ENCODE data around the gene TMCC1. TPM values are rescaled to one million over a fixed set of nuclear protein-coding genes. Genes with fewer than 3 reads are reported as not detected.

Gene TMCC1
- total and polyA plus RNA-seq, 4 donors: 10.2 to 60.0 (median 11.0) TPM

- H3K9ac ChIP-seq (ENCODE audit: low read depth in 1 of 2, low read length in 2 of 2): no peak overlapping the region
- TF ChIP-seq EGR1 (IDR thresholded peaks at IDR 0.05; ENCODE audit: low read depth in 2 of 2) (no peak), TAF1 (conservative IDR thresholded peaks at IDR 0.05) (no peak), JUND (IDR thresholded peaks at IDR 0.05) (no peak), ZBTB33 (IDR thresholded peaks at IDR 0.05) (no peak), FOXA1 (IDR thresholded peaks at IDR 0.05) (no peak), RAD21 (IDR thresholded peaks at IDR 0.05) (no peak), NR2F2 (IDR thresholded peaks at IDR 0.05) (no peak), FOXA2 (IDR thresholded peaks at IDR 0.05) (no peak), MAX (IDR thresholded peaks at IDR 0.05) (no peak), YY1 (IDR thresholded peaks at IDR 0.05) (no peak), HNF4G (IDR thresholded peaks at IDR 0.05) (no peak), REST (IDR thresholded peaks at IDR 0.05) (no peak), GABPA (IDR thresholded peaks at IDR 0.05 in 1 of 2, conservative IDR thresholded peaks at IDR 0.05 in 1 of 2) (no peak), CTCF (IDR thresholded peaks at IDR 0.05; ENCODE audit: low read depth, low read length, missing input control) (no peak), HNF4A (conservative IDR thresholded peaks at IDR 0.05) (no peak), RXRA (IDR thresholded peaks at IDR 0.05) (no peak), SP1 (IDR thresholded peaks at IDR 0.05) (no peak)
- H3K4me3 ChIP-seq (ENCODE audit: low read depth in 1 of 3, low read length in 3 of 3): no peak overlapping the region
- H3K27me3 ChIP-seq (ENCODE audit: control insufficient read depth in 4 of 4, insufficient read depth in 4 of 4, low read length in 3 of 4): no peaks in the 10 kb centered on the region
- no peak for DNase-seq (ENCODE audit: low spot score)
- 86% methylated on average over 4 of the region's 4 CpGs for WGBS
- H3K9me3 ChIP-seq (ENCODE audit: control insufficient read depth in 4 of 4, low read length in 3 of 4): no peaks in the 10 kb centered on the region
- H3K4me1 ChIP-seq (ENCODE audit: control insufficient read depth in 4 of 4, insufficient read depth in 4 of 4, low read length in 3 of 4): peaks cover 3 to 18% (median 13%) of the 10 kb centered on the region in 4 donors
- peaks cover 0 to 2% (median 0%) of the 10 kb centered on the region in 4 donors for H3K36me3 ChIP-seq (ENCODE audit: control insufficient read depth in 4 of 4, insufficient read depth in 3 of 4, low read depth in 1 of 4, low read length in 3 of 4)
- peak overlapping the region; percentile 54 to 58 for H3K27ac ChIP-seq (ENCODE audit: low read depth in 1 of 2, low read length in 2 of 2)
Observed at GRCh38 chr3:129662191-129662608, 231.3 kb downstream of the TMCC1 start.

- TF ChIP-seq GABPA (IDR thresholded peaks at IDR 0.05 in 1 of 2, conservative IDR thresholded peaks at IDR 0.05 in 1 of 2): peak in 1 of 2 donors; percentile 24
- TF ChIP-seq CTCF (IDR thresholded peaks at IDR 0.05; ENCODE audit: low read depth, low read length, missing input control): no peak
- TF ChIP-seq ZBTB33 (IDR thresholded peaks at IDR 0.05): no peak
- peak; percentile 73 for TF ChIP-seq YY1 (IDR thresholded peaks at IDR 0.05)
- no peak for TF ChIP-seq JUND (IDR thresholded peaks at IDR 0.05)
- TF ChIP-seq HNF4A (conservative IDR thresholded peaks at IDR 0.05): no peak
- TF ChIP-seq RAD21 (IDR thresholded peaks at IDR 0.05): no peak
- Histone ChIP-seq H3K27me3 (ENCODE audit: control insufficient read depth in 4 of 4, insufficient read depth in 4 of 4, low read length in 3 of 4) (no peaks in the 10 kb centered on the region), H3K27ac (ENCODE audit: low read depth in 1 of 2, low read length in 2 of 2) (peak overlapping the region; percentile 54 to 58), H3K9ac (ENCODE audit: low read depth in 1 of 2, low read length in 2 of 2) (no peak overlapping the region), H3K4me3 (ENCODE audit: low read depth in 1 of 3, low read length in 3 of 3) (no peak overlapping the region), H3K4me1 (ENCODE audit: control insufficient read depth in 4 of 4, insufficient read depth in 4 of 4, low read length in 3 of 4) (peaks cover 5 to 23% (median 15%) of the 10 kb centered on the region in 4 donors), H3K9me3 (ENCODE audit: control insufficient read depth in 4 of 4, low read length in 3 of 4) (no peaks in the 10 kb centered on the region), H3K36me3 (ENCODE audit: control insufficient read depth in 4 of 4, insufficient read depth in 3 of 4, low read depth in 1 of 4, low read length in 3 of 4) (peaks cover 0 to 2% (median 0%) of the 10 kb centered on the region in 4 donors)
- 81% methylated on average over 1 of the region's 1 CpG for WGBS
- DNase-seq (ENCODE audit: low spot score): no peak
Observed at GRCh38 chr3:129661766-129662165, 231.7 kb downstream of the TMCC1 start.

All from liver (tissue), 9 donors.